SKM-1 (cell line): ENCODE data around the gene POLE2.
A peak's percentile ranks its signal among the peaks of the same experiment; 100 is the strongest.
"Not testable (repeated sequence)": the region's sequence is repeated elsewhere in the genome, so short reads cannot be mapped to it uniquely, and the experiment has no call there.

ENCODE experiments used
- DNase-seq: peaks from one replicate; lab custom pipeline; 2025; ENCODE audit not compliant: unreplicated experiment; lab: John Stamatoyannopoulos, UW

POLE2 gene

DNA sequence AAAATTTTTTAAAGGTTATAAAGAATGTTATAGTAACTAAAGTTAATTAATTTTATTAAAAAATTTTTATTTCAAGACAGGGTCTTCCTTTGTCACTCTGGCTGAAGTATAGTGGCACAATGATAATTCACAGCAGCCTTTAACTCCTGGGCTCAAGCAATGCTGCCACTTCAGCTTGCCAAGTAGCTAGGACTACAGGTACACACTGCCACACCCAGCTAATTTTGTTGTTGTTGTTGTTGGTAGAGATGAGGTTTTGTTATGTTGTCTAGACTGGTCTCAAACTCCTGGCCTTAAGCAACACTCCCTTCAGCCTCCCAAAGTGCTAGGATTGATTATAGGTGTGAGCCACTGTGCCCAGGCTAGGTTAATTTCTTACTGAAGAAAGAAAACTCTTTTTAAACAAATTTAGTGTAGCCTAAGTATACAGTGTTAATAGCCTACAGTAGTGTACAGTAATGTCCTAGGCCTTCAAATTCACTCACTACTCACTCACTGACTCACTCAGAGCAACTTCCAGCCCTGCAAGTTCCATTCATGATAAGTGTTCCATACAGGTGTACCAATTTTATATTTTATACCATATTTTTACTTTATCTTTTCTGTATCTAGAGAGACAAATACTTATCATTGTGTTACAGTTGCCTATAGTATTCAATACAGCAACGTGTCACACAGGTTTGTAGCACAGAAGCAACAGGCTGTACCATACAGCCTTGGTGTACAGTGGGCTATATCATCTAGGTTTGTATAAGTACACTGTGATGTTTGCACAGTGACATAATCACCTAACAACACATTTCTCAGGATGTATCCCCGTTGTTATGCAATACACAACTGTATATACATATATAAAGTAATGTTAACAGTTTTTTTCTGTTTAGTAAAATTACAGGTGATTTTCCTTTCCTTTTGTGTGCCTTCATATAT lies 28.2 kb downstream of the POLE2 start:
- no peak for DNase-seq

DNA sequence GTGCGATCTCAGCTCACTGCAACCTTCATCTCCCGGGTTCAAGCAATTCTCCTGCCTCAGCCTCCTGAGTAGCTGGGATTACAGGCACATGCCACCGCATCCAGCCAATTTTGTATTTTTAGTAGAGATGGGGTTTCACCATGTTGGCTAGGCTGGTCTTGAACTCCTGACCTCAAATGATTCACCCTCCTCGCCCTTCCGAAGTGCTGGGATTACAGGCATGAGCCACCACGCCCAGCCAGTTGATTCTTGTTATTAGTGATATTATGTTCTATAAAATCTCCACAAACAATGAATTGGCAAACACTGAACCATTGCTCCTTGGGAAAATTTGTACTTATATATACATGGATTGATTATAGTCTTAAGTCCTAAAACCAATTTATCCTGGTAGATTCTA lies 30.5 kb downstream of the POLE2 start:
- not testable (repeated sequence) for DNase-seq

DNA sequence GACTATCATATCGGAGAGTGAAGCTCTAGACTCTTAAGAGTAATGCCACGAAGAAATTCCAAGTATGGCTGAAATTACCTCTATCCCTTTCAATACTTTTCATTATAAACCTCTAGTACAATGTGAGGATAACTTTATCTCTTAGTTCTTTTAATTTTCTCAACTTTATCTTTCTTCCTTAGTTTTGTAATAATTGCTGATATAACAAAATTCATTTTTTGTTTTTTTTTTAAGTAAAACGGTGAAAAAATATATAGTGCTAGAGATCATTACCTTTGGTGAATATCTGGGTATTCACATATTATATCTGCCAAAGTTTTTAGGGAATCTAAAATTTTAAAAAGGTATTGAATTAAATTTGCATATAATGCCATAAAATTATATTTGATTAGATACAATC lies 33.5 kb downstream of the POLE2 start:
- DNase-seq, result no peak

DNA sequence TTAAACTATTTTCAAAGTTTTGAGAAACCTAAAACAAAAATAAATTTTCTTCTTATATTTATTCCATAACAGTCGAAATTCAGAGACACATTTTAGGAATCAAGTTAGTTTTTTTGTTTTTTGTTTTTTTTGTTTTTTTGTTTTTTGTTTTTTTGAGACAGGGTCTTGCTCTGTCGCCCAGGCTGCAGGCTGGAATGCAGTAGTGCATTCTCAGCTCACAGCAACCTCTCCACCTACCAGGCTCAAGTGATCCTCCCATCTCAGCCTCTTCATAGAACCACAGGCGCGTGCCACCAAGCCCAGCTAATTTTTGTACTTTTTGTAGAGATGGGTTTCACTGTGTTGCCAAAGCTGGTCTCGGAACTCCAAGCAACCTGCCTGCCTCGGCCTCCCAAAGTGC lies 34.5 kb downstream of the POLE2 start:
- DNase-seq, result no peak

DNA sequence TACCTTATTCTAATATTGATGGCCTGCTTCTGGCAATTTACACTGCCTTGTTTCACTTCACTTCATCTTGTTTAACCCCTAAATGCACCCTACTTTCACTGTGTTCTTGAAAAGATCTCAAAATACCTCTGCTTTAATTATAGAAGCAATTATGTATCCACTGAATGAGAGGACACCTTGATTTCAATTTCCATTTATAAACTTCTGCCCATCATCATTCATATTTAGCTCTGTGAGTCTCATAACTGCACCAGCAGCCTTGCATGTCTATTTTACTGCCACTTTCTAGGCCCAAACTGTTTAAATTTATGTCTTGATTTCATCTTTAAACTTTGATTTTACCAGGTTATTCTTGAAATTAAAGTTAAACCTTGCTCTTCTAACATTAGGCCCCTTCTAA lies 45.9 kb downstream of the POLE2 start:
- DNase-seq, result no peak

DNA sequence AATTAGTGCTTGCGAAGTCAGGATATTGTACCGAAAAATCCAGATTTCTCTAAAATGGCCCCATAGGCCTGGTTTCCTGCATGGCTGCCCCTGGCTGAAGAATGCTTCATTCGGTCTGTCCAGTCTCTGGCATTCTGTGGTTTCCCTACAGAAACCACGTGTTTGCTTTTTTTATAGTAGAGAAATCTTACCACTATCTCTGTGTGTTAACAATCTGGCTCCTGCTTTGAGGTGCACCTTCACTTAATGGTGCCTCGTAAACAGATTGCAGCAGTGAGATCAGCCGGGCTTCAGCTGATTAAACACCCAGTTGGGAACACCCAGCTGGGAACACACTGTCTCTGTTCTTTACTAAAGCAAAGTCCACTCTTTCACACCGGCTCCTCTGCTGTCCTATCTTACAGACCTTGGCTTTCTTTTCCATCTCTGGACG lies 46.3 kb downstream of the POLE2 start:
- no peak for DNase-seq

DNA sequence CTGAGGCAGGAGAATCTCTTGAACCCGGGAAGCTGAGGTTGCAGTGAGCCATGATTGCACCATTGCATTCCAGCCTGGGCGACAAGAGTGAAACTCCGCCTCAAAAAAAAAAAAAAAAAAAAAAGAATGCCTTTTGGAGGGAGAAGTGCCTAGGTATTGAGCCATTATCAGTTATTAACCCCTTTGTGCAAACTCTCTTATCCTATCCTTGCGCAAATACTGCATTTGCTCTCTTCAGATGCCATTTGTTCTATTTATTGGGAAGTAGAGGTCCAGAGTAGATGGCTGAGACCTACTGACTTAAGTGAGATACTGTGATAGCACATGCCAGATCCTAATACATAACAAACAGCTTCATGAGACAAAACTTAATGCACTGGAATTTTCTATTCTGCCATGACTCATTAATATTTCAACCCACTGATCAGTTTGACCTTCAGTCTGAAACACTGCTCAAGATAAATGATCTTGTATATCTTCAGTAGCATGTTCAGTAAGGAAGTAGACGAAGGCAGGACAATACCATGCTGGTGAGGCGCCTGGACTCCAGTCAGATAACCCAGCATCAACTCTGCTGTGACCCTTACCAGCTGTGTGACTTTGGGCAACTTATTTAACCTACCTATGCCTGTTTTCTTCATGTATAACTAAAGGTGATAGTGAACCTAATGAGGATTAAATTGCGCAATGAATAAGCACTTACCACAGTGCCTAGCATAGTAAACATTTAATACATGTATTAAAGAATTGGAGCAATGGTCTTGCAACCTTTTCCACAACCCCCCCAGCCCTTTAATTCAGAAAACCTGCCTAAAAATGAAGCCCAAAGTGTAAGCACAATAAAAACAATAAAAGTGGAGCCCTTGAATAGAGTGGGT lies 47.2 kb downstream of the POLE2 start:
- DNase-seq, result no peak

DNA sequence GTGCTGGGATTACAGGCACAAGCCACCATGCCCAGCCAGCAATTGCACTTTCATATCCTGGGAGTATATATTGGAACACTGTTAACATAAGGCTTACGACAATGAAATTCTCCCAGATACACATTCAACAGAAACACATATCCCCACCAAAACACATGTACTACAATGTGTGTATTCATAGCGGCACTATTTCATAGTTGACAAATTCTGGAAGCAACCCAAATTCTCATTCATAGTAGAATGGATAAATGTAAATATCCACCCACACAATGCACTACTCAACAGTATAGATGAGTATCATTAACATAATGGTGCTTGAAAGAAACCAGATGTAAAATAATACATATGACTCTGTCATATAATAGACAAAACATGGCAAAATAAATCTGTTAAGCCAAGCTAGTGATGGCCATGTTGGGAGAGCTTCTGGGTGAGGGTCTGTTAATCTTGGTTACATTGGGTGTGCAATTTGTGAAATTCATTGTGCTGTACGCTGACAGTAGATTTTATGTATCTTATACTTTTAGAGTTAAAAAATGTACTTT lies 50.4 kb downstream of the POLE2 start:
- DNase-seq, result no peak

DNA sequence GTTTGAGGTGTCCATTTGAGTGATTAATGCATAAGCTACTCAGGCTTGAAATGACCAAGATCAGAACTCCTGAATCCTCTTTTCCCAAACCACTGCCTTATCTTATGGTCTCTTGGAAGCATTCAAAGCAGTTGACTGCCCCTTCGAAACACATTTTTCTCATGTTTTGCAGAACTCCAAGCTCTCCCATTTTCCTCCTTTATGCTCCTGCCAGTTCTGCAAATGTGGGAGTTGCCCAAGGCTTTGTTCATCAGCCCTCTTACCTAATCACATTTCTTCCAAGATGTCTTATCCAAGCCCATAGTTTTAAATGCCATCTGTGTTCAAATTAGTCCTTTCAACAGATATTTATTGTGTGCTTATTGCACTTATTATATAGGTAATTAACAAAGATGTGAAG lies 51.1 kb downstream of the POLE2 start:
- no peak for DNase-seq

DNA sequence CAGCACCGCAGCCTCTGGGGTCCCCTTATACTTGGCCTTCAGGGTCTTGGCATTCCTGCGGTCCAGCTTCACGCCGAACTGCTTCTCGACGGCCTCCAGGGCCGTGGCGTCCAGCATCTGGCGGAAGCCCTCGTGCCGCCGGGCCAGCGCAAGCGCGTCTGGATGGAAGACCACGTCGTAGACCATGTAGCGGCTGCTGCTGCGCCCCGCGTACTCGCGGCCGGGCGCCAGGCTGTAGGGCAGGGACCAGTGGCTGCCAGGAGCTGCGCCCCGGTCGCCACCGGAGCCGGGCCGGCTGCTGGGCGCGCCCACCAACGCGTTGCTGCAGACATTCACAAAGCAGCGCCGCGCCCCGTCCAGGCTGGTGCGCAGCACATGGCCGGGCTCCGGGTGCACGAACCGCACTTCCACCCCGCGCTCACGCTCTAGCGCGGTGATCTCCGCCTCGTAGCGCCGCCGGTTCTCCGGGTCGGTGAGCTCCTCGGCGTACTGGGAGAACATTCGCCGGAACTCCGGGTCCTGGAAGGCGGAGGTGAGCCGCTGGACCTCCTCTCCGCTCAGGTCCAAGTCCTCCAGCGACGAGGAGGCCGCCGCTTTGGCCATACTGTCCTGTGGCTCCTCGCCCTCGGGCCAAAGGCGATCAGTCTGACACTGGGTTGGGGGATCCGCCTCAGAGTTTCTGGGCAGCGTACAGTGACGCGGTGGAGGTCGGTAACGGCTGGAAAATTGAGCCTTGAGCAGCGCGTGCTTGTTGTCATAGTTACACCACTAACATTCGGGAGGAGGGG lies 53.3 kb downstream of the POLE2 start, which contains the start of gene DNAAF2:
TSS of gene DNAAF2 (minus strand) at position 698 of the 788 bp plus-strand sequence. CDS start at position 603, 95 bp downstream.
- DNase-seq, result no peak

DNA sequence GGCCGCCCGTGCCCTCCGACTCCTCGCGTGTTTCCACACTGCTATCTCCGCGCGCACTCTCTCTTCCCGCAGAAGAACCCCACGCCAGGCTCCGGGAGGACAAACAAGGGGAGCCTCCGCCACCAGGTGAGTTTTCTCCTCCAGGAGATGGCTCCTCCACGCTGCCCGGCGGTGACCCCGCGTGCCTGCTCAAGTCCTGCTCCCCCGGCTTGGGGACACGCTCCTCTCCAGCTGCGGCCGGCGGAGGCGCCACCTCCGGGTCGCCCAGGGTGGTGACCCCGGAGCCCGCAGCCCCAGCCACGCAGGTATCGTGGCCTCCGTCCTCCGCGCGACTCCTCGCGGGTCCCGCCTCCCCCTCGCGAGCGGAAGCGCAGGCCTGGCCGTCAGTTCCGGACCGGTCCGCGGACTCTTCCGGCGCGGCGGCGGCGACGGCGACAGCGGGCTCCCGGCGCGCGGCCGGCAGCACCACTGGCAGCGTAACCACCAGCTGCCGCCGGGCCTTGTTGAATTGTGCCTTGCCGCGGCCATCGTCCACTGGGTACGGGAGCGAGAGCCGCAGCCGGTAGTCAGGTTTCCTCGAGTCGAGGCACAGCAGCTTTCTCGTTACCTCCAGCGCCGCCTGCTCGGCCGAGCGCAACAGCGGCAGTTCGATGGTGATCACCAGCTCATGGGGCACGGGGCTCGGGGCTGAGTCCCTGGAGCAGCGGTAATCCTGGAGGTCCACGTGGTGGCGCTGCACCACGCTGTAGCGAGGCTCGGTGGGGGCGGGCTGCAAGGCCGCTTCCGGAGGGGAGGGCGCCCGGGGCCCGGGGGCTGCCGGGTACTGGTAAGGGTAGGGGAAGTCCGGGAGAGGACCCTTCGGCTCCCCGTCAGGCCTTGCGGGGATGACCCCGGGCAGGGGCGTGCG lies 54.1 kb downstream of the POLE2 start:
- peak; percentile 48 for DNase-seq

DNA sequence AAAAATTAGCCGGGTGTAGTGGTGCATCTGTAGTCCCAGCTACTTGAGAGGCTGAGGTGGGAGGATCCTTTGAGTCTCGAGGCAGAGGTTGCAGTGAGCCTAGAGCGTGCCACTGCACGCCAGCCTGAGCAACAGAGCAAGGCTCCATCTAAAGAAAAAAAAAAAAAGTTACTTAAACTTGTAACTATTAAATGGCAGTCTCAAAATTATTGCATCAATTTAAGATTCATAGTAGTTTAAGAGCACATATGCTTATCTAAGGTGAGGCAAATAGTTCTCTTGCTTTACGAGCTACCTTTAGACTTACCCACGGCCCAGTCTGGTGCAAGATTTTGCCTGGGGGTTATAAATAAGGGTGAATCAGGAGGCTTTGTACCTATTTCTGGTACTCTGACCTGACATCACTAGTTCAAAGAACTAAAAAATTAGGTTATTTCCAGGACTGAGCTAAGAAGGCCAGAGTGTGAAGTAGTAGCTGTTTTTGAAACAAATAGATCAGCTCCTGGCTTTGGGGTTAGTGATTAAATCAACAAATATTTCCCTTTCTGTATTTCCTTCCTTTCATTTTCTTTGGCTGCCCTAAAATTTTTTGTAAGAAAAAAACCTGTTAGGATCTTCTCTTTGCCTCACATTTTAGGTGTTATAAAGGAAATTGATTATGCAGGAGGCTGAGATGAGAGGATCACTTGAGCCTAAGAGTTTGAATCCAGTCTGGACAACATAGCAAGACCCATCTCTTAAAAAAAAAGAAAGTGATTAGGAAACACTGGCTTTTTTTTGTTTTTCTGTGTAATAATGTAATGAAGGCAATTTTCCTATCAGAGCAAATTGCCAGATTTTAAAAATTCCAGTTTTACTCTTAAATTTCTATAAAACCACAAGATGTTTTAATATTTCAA lies 63.8 kb downstream of the POLE2 start:
- DNase-seq, result no peak

DNA sequence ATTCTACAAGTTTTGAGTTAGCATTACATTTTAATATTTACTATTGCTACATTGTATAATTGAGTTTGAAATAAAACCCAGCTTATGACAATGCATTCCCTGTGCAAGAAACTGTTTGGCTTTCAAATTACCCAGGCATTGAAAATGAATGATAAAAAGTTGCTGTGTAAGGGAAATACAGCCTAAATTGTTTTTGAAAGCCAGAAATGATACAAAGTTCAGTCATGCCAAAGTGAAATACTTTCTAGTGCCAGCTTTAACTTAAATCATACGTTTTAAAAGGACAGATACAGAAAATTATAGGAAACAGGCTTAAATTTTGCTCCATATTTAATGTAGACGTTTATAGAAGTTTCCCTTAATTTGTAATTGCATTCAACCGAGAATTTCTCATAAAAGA lies 64.6 kb downstream of the POLE2 start:
- DNase-seq, result no peak

DNA sequence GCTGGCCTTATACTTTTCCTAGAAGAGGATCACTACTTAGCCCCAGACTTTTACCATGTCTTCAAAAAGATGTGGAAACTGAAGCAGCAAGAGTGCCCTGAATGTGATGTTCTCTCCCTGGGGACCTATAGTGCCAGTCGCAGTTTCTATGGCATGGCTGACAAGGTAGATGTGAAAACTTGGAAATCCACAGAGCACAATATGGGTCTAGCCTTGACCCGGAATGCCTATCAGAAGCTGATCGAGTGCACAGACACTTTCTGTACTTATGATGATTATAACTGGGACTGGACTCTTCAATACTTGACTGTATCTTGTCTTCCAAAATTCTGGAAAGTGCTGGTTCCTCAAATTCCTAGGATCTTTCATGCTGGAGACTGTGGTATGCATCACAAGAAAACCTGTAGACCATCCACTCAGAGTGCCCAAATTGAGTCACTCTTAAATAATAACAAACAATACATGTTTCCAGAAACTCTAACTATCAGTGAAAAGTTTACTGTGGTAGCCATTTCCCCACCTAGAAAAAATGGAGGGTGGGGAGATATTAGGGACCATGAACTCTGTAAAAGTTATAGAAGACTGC lies 65.9 kb downstream of the POLE2 start:
- DNase-seq, result no peak

DNA sequence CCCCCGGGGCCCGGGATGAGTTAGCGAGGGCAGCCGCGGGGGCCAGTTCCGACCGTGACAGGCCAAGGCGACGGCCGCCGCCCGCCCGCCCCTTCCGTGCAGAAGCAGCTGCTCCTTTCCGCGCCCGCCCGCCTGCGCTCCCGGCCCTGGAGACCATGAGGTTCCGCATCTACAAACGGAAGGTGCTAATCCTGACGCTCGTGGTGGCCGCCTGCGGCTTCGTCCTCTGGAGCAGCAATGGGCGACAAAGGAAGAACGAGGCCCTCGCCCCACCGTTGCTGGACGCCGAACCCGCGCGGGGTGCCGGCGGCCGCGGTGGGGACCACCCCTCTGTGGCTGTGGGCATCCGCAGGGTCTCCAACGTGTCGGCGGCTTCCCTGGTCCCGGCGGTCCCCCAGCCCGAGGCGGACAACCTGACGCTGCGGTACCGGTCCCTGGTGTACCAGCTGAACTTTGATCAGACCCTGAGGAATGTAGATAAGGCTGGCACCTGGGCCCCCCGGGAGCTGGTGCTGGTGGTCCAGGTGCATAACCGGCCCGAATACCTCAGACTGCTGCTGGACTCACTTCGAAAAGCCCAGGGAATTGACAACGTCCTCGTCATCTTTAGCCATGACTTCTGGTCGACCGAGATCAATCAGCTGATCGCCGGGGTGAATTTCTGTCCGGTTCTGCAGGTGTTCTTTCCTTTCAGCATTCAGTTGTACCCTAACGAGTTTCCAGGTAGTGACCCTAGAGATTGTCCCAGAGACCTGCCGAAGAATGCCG lies 66.7 kb downstream of the POLE2 start:
- no peak for DNase-seq

DNA sequence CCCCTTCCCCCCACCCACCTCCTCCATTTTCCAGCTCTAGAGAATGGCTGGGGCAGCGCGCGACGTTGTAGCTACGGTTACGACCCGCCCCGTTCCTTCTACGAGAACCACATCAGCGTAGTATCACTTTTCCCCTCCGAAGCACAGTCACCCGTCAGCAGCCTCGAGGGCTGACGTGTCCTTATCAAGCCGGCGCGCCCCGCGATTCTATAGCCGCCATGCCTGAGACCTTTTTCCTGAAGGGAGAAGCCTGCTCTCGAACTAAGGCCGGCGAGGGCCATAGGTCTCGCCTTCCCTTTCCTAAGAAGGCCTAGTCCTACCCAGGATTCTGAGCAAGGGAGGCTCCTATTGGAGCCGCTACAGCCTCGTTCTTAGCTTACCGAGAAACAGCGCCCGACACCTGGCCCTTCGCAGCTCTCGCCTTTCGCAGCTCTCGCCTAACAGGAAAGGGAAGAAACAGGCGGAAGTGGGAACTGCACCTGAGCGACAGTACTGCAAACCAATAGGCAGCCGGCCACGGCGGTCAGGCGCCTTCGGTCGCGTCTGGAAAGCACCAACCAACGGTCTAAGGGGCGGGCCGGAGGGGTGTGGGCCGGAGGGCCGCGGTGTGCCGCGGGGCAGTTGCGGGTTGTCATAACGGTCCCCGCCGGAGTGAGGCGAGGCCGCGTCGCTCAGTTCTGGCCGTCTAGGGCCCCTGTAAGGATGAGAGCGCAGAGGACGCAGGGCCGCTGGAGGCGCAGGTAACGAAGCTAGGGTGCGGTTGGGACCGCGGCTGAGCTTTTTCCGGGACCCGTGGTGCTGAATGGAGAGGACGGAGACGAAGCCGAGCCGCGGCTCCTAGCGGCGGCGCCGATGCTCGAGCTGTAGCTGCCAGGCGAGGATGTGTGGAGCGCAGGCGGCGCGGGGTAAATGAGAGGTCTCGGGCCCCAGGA lies 67.6 kb downstream of the POLE2 start, which contains the start of the genes MGAT2 and RPL36AL:
TSS of gene MGAT2 (plus strand) at position 618 of the 932 bp plus-strand sequence. CDS start 470 bp downstream, outside the sequence.
TSS of gene RPL36AL (minus strand) at position 445 of the 932 bp plus-strand sequence. CDS start 1,522 bp downstream, outside the sequence.
- peak; percentile 33 for DNase-seq
